Trophoblast cell (in vitro differentiated cells and primary cell): ENCODE data around the gene GRM5.

Experiments used
- DNase-seq, 2 donors: peaks; one replicate each; pipeline ENCODE4 v3.0.0-alpha.2; 2016
- H2AFZ ChIP-seq: 2 replicates; pipeline ENCODE4 v1.6.1; 2013; ENCODE audit warnings: low read length, moderate library complexity, mild to moderate bottlenecking; ENCODE audit not compliant: insufficient read depth, poor library complexity
- H2AK5ac ChIP-seq: 2 replicates; pipeline ENCODE4 v1.6.1; 2013; ENCODE audit warnings: mild to moderate bottlenecking, low read length
- H2BK120ac ChIP-seq: 2 replicates; pipeline ENCODE4 v1.6.1; 2013; ENCODE audit warnings: low read length, mild to moderate bottlenecking, moderate library complexity; ENCODE audit not compliant: insufficient read depth, poor library complexity
- H2BK12ac ChIP-seq: 2 replicates; pipeline ENCODE4 v1.6.1; 2013; ENCODE audit warnings: mild to moderate bottlenecking, low read length, moderate library complexity
- H2BK5ac ChIP-seq: 2 replicates; pipeline ENCODE4 v1.6.1; 2013; ENCODE audit warnings: low read length, low read depth, moderate library complexity, mild to moderate bottlenecking; ENCODE audit not compliant: poor library complexity
- H3K14ac ChIP-seq: 2 replicates; pipeline ENCODE4 v1.6.1; 2013; ENCODE audit warnings: mild to moderate bottlenecking, low read length
- H3K18ac ChIP-seq: 2 replicates; pipeline ENCODE4 v1.6.1; 2013; ENCODE audit warnings: mild to moderate bottlenecking, low read length
- H3K23ac ChIP-seq: 2 replicates; pipeline ENCODE4 v1.6.1; 2013; ENCODE audit warnings: low read length
- H3K27ac ChIP-seq: 2 replicates; pipeline ENCODE4 v1.5.1; 2013; ENCODE audit warnings: low read depth, mild to moderate bottlenecking, inconsistent platforms, low read length, moderate library complexity
- H3K27me3 ChIP-seq: 2 replicates; pipeline ENCODE4 v1.6.1; 2013; ENCODE audit warnings: inconsistent platforms, mild to moderate bottlenecking, low read length, moderate library complexity; ENCODE audit not compliant: insufficient read depth
- H3K36me3 ChIP-seq, 2 experiments: 1 replicate in 1 of 2; 2 replicates in 1 of 2; pipeline ENCODE4 v1.6.1; 2013; ENCODE audit warnings: low read length in 2 of 2, mild to moderate bottlenecking in 2 of 2, moderate library complexity in 1 of 2; ENCODE audit not compliant: insufficient read depth in 2 of 2, control insufficient read depth in 1 of 2
- H3K4ac ChIP-seq: 2 replicates; pipeline ENCODE4 v1.6.1; 2013; ENCODE audit warnings: low read depth, mild to moderate bottlenecking, low read length, moderate library complexity
- H3K4me1 ChIP-seq, 2 experiments: 1 replicate in 1 of 2; 2 replicates in 1 of 2; pipeline ENCODE4 v1.6.1; 2013; ENCODE audit warnings: low read length in 2 of 2, mild to moderate bottlenecking in 2 of 2, moderate library complexity in 1 of 2; ENCODE audit not compliant: insufficient read depth in 2 of 2, control insufficient read depth in 1 of 2
- H3K4me2 ChIP-seq: 2 replicates; pipeline ENCODE4 v1.6.1; 2013; ENCODE audit warnings: inconsistent platforms, mild to moderate bottlenecking, low read length, moderate library complexity
- H3K4me3 ChIP-seq: 2 replicates; pipeline ENCODE4 v1.5.1; 2013; ENCODE audit warnings: mild to moderate bottlenecking, low read depth, low read length, inconsistent platforms
- H3K79me1 ChIP-seq: one replicate; pipeline ENCODE4 v1.6.1; 2013; ENCODE audit warnings: low read length
- H3K79me2 ChIP-seq: 2 replicates; pipeline ENCODE4 v1.6.1; 2013; ENCODE audit warnings: low read length, mild to moderate bottlenecking; ENCODE audit not compliant: control insufficient read depth, insufficient read depth, poor library complexity
- H3K9ac ChIP-seq: 2 replicates; pipeline ENCODE4 v1.6.1; 2013; ENCODE audit warnings: mild to moderate bottlenecking, low read length
- H3K9me3 ChIP-seq: 2 replicates; pipeline ENCODE4 v1.6.1; 2013; ENCODE audit warnings: low read depth, mild to moderate bottlenecking, control low read depth, inconsistent platforms, low read length; ENCODE audit not compliant: insufficient read depth
- H4K12ac ChIP-seq: 2 replicates; pipeline ENCODE4 v1.6.1; 2013; ENCODE audit warnings: low read depth, mild to moderate bottlenecking, low read length, moderate library complexity
- H4K8ac ChIP-seq: 2 replicates; pipeline ENCODE4 v1.6.1; 2013; ENCODE audit warnings: low read depth, mild to moderate bottlenecking, low read length, moderate library complexity
- H4K91ac ChIP-seq: one replicate; pipeline ENCODE4 v1.6.1; 2013; ENCODE audit warnings: low read depth, mild to moderate bottlenecking, low read length, moderate library complexity
- WGBS: extraction: QIAGEN DNeasy Blood & Tissue Kit; methylation state at CpG from one replicate; pipeline ENCODE4 v1.1.7; 2013; ENCODE audit warnings: missing lambda C conversion rate; ENCODE audit not compliant: insufficient read length, insufficient coverage; ENCODE audit errors: extremely low coverage; 5-methylcytosine and 5-hydroxymethylcytosine counted together

The GRM5 gene

DNA sequence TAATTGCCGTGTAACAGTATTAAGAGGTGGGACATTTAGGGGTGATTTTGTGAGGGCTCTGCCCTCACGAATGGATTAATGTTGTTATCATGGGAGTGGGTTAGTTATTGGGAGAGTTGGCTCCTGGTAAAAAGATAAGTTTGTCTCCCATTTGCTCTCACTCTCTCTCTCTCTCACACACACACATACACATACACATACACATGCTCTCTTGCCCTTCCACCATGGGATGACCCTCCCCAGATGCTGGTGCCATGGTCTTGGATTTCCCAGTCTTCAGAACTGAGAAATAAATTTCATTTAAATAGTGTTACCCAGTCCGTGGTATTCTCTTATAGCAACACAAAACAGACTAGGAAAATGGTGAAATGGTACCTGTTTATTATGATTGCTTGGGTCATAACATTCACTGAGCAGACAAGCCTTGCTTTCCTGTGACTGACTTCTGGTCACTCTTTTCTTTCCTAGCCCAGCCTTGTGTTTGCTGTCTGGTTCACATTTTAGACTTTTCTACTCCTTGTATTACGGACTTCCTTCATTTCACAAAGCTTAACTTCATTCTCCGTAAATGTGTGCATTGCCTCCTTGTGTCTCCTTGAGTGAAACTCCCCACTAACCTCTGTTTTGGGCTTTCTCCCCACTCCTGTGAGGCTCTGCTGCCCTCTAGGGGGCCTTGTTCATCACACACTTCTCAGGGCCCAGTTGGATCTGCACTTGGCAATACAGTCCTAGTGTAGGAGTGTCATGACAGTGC lies 521.7 kb downstream of the GRM5 start:
- Histone ChIP-seq H2BK12ac (no peak overlapping the region), H3K18ac (no peak overlapping the region), H3K14ac (no peak overlapping the region), H3K4me2 (no peak overlapping the region), H2AK5ac (no peak overlapping the region), H3K36me3 (no peaks in the 10 kb centered on the region), H3K79me1 (no peaks in the 10 kb centered on the region), H2BK120ac (no peak overlapping the region), H2AFZ (no peak overlapping the region), H4K91ac (no peak overlapping the region), H3K23ac (no peak overlapping the region), H3K4me3 (no peak overlapping the region), H4K8ac (no peak overlapping the region), H3K4me1 (no peaks in the 10 kb centered on the region), H3K27me3 (no peaks in the 10 kb centered on the region), H3K79me2 (no peaks in the 10 kb centered on the region), H2BK5ac (no peak overlapping the region), H3K9ac (no peak overlapping the region), H3K9me3 (no peaks in the 10 kb centered on the region), H4K12ac (no peak overlapping the region), H3K4ac (no peak overlapping the region), H3K27ac (no peak overlapping the region)
- WGBS = no CpG with 5 or more reads among the region's 5 CpGs
- peak; percentile 49 to 86 for DNase-seq

- H3K36me3 ChIP-seq = no peaks in the 10 kb centered on the region
- no peak overlapping the region for H3K4ac ChIP-seq
- no peaks in the 10 kb centered on the region for H3K79me2 ChIP-seq
- H2AFZ ChIP-seq = no peak overlapping the region
- no peak overlapping the region for H2BK120ac ChIP-seq
- H3K4me2 ChIP-seq = no peak overlapping the region
- DNase-seq = no peak
- H4K91ac ChIP-seq = no peak overlapping the region
- H3K27ac ChIP-seq = no peak overlapping the region
- H3K9ac ChIP-seq = no peak overlapping the region
- H3K14ac ChIP-seq = no peak overlapping the region
- H3K23ac ChIP-seq = no peak overlapping the region
- H3K79me1 ChIP-seq = no peaks in the 10 kb centered on the region
- H2BK12ac ChIP-seq = no peak overlapping the region
- H2BK5ac ChIP-seq = no peak overlapping the region
- WGBS = no CpG with 5 or more reads among the region's 6 CpGs
- no peak overlapping the region for H2AK5ac ChIP-seq
- H3K9me3 ChIP-seq = no peaks in the 10 kb centered on the region
- H3K4me1 ChIP-seq = no peaks in the 10 kb centered on the region
- no peak overlapping the region for H4K12ac ChIP-seq
- no peaks in the 10 kb centered on the region for H3K27me3 ChIP-seq
- H3K18ac ChIP-seq = no peak overlapping the region
- no peak overlapping the region for H3K4me3 ChIP-seq
- no peak overlapping the region for H4K8ac ChIP-seq
These were observed 524.8 kb downstream of the GRM5 start for GRCh38 chr11:88541006-88541405.

- Histone ChIP-seq H3K18ac (no peak overlapping the region), H3K4me2 (no peak overlapping the region), H3K4ac (no peak overlapping the region), H3K36me3 (no peaks in the 10 kb centered on the region), H4K8ac (no peak overlapping the region), H3K27ac (no peak overlapping the region), H3K4me1 (no peaks in the 10 kb centered on the region), H3K79me2 (no peaks in the 10 kb centered on the region), H2BK120ac (no peak overlapping the region), H3K4me3 (no peak overlapping the region), H3K9me3 (peaks cover 5% of the 10 kb centered on the region), H4K12ac (no peak overlapping the region), H3K23ac (no peak overlapping the region), H2BK5ac (no peak overlapping the region), H2AK5ac (no peak overlapping the region), H4K91ac (no peak overlapping the region), H2AFZ (no peak overlapping the region), H3K27me3 (no peaks in the 10 kb centered on the region), H2BK12ac (no peak overlapping the region), H3K79me1 (no peaks in the 10 kb centered on the region), H3K14ac (no peak overlapping the region), H3K9ac (no peak overlapping the region)
- no CpG with 5 or more reads among the region's 1 CpG for WGBS
- no peak for DNase-seq
These were observed 527.7 kb downstream of the GRM5 start for GRCh38 chr11:88538098-88538497.

- no peaks in the 10 kb centered on the region for H3K27me3 ChIP-seq
- H3K9me3 ChIP-seq = peaks cover 5% of the 10 kb centered on the region
- H3K18ac ChIP-seq = no peak overlapping the region
- H3K23ac ChIP-seq = no peak overlapping the region
- H2AK5ac ChIP-seq = no peak overlapping the region
- H2AFZ ChIP-seq = no peak overlapping the region
- H2BK120ac ChIP-seq = no peak overlapping the region
- no peak overlapping the region for H2BK12ac ChIP-seq
- no peak overlapping the region for H3K9ac ChIP-seq
- no peak overlapping the region for H3K14ac ChIP-seq
- no peak overlapping the region for H2BK5ac ChIP-seq
- H3K79me2 ChIP-seq = no peaks in the 10 kb centered on the region
- no peak overlapping the region for H3K27ac ChIP-seq
- H3K79me1 ChIP-seq = no peaks in the 10 kb centered on the region
- no peak overlapping the region for H4K12ac ChIP-seq
- H4K8ac ChIP-seq = no peak overlapping the region
- no peaks in the 10 kb centered on the region for H3K36me3 ChIP-seq
- no peak overlapping the region for H4K91ac ChIP-seq
- H3K4me3 ChIP-seq = no peak overlapping the region
- WGBS = no CpG with 5 or more reads among the region's 2 CpGs
- H3K4me2 ChIP-seq = no peak overlapping the region
- H3K4ac ChIP-seq = no peak overlapping the region
- H3K4me1 ChIP-seq = no peaks in the 10 kb centered on the region
- no peak for DNase-seq
These were observed 528.2 kb downstream of the GRM5 start for GRCh38 chr11:88537613-88538012.
